HEK293T (cell line): ENCODE measurements around the gene SMIM7.

ENCODE experiments used
- CTCF ChIA-PET: fragments of 350-600 bp; formaldehyde crosslinking; extraction: SDS; loops from one replicate; lab custom pipeline; 2021; ENCODE audit warnings: antibody characterized with exemption, inconsistent platforms; lab: Yijun Ruan, JAX
- POLR2A ChIA-PET: fragments of 350-600 bp; formaldehyde crosslinking; extraction: SDS; loops from one replicate; lab custom pipeline; 2020; ENCODE audit warnings: antibody characterized with exemption, inconsistent platforms; lab: Yijun Ruan, JAX
- DNase-seq: peaks from one replicate; pipeline ENCODE4 v3.0.0; 2012; ENCODE audit warnings: mixed read lengths; ENCODE audit errors: extremely low spot score
- ARNT ChIP-seq: fragments of 450-650 bp; IDR thresholded peaks from 2 replicates; pipeline ENCODE4 v1.6.1; 2017; ENCODE audit warnings: mild to moderate bottlenecking
- BHLHE40 ChIP-seq: fragments of 450-650 bp; IDR thresholded peaks from 2 replicates; pipeline ENCODE4 v1.6.1; 2016; ENCODE audit warnings: mild to moderate bottlenecking, moderate library complexity, borderline replicate concordance
- CTBP1 ChIP-seq: fragments of 450-650 bp; IDR thresholded peaks from 2 replicates; pipeline ENCODE4 v1.6.1; 2016; ENCODE audit warnings: borderline replicate concordance
- ELF4 ChIP-seq: fragments of 450-650 bp; IDR thresholded peaks from 2 replicates; pipeline ENCODE4 v1.6.1; 2017; ENCODE audit warnings: antibody characterized with exemption
- FOXA1 ChIP-seq: fragments of 450-650 bp; IDR thresholded peaks from 2 replicates; pipeline ENCODE4 v1.6.1; 2016; ENCODE audit warnings: mild to moderate bottlenecking
- FOXK2 ChIP-seq: fragments of 450-650 bp; IDR thresholded peaks from 2 replicates; pipeline ENCODE4 v1.6.1; 2016; ENCODE audit warnings: mild to moderate bottlenecking
- FOXM1 ChIP-seq: fragments of 450-650 bp; IDR thresholded peaks from 2 replicates; pipeline ENCODE4 v1.6.1; 2017; ENCODE audit warnings: mild to moderate bottlenecking, borderline replicate concordance
- HDGF ChIP-seq: fragments of 450-650 bp; IDR thresholded peaks from 2 replicates; pipeline ENCODE4 v1.6.1; 2017; ENCODE audit warnings: antibody characterized with exemption, borderline replicate concordance
- L3MBTL2 ChIP-seq: fragments of 450-650 bp; conservative IDR thresholded peaks from 2 replicates; pipeline ENCODE4 v1.6.1; 2016; ENCODE audit warnings: mild to moderate bottlenecking
- LEF1 ChIP-seq: fragments of 450-650 bp; IDR thresholded peaks from 2 replicates; pipeline ENCODE4 v1.6.1; 2017; ENCODE audit warnings: mild to moderate bottlenecking, borderline replicate concordance
- NFRKB ChIP-seq: fragments of 450-650 bp; IDR thresholded peaks from 2 replicates; pipeline ENCODE4 v1.6.1; 2016; ENCODE audit warnings: mild to moderate bottlenecking, moderate library complexity
- SP1 ChIP-seq: fragments of 450-650 bp; IDR thresholded peaks from 2 replicates; pipeline ENCODE4 v1.6.1; 2017
- SUZ12 ChIP-seq: fragments of 450-650 bp; IDR thresholded peaks from 2 replicates; pipeline ENCODE4 v1.6.1; 2016; ENCODE audit warnings: mild to moderate bottlenecking
- TARDBP ChIP-seq: fragments of 450-650 bp; IDR thresholded peaks from 2 replicates; pipeline ENCODE4 v1.6.1; 2016
- ZNF384 ChIP-seq: fragments of 450-650 bp; IDR thresholded peaks from 2 replicates; pipeline ENCODE4 v1.6.1; 2016
- TF ChIP-seq, protein P1 (sequence below): fragments of 450-650 bp; IDR thresholded peaks from 2 replicates; pipeline ENCODE4 v1.6.1; 2016

SMIM7 gene

DNA sequence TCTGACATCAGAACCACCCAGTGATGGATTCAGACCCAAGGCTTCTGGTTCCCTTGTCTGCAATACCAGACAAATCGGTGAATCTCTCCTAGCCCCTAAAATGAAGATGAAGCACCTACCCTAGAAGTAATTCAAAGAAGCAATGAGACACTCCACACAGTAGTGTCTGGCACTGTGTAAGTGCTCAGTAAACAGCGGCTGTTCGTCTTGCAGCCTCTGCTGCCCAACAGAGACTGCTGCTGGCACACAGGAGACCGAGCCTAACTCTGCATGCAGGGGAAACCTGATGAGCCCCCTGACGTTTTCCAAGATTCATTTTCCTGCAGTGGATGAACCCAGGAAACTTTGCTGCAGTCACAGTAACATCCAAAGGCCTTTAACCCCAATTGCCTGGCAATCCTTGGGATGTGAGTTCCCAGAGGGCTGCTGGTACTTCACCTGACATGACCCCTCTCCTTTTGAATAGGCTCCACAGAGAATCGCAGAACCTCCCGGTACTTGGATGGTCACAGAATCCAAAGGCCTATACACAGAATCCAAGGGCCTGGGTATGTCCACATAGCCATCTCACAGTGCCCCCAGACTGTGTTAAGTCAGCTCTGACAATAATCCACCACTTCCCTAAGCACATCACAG, 38.7 kb downstream of the SMIM7 start:
- ChIA-PET POLR2A (no interaction called here), CTCF (no interaction called here)
- DNase-seq, result no peak
- no peak for TF ChIP-seq ARNT

DNA sequence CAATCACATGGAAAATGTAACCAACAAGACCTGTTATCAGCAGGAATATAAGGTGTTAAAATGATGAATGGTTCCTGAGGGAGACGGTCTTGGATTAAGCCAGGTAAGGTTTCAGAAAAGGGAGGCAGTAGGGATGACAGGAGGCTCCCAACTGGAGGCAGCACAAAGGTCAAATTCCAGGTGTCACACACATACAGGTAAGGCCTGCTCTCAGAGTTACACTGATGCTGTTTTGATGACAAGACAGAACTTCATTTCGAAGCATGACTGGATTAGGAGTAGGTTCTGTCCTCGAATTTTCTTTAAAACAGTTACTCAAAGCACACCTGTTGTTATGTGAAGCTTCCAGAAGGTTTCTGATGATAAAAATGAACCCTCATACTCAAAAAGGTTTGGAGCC, 39.4 kb downstream of the SMIM7 start:
- no peak for DNase-seq
- CTCF ChIA-PET, result no interaction called here
- POLR2A ChIA-PET, result no interaction called here
- no peak for TF ChIP-seq FOXA1
- no peak for TF ChIP-seq SP1
- no peak for TF ChIP-seq BHLHE40
- no peak for TF ChIP-seq SUZ12
- no peak for TF ChIP-seq TARDBP
- no peak for TF ChIP-seq CTBP1
- no peak for TF ChIP-seq FOXM1
- TF ChIP-seq, protein P1, sequence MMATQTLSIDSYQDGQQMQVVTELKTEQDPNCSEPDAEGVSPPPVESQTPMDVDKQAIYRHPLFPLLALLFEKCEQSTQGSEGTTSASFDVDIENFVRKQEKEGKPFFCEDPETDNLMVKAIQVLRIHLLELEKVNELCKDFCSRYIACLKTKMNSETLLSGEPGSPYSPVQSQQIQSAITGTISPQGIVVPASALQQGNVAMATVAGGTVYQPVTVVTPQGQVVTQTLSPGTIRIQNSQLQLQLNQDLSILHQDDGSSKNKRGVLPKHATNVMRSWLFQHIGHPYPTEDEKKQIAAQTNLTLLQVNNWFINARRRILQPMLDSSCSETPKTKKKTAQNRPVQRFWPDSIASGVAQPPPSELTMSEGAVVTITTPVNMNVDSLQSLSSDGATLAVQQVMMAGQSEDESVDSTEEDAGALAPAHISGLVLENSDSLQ, result no peak
- no peak for TF ChIP-seq ELF4
- no peak for TF ChIP-seq ZNF384

DNA sequence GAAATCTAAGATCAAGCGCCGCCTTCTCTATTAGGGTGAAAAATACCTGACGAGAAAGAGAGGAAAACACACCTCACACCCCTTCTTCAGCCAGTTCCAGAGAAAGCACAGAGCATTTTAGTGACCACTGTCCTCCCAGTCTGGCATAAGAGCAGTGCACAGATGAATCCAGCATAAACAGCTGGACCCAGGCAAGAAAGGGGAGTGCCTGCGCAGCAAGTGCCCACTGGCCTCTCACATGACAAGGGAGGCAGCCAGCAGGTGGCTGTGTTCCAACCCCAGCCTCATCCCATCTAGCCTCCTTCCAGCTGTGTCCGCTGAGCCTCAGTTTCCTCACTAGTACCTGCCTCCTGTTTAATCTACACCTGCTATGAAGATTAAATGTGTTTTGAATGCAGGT, 39.9 kb downstream of the SMIM7 start:
- DNase-seq, result no peak
- TF ChIP-seq ZNF384 (no peak), SP1 (no peak), BHLHE40 (no peak), SUZ12 (no peak), NFRKB (no peak), HDGF (no peak), FOXK2 (no peak), L3MBTL2 (no peak), CTBP1 (no peak), ARNT (no peak), LEF1 (no peak), ELF4 (no peak), TARDBP (no peak), FOXA1 (no peak), FOXM1 (no peak)
- TF ChIP-seq, protein P1, result no peak
- ChIA-PET CTCF (no interaction called here), POLR2A (no interaction called here)

DNA sequence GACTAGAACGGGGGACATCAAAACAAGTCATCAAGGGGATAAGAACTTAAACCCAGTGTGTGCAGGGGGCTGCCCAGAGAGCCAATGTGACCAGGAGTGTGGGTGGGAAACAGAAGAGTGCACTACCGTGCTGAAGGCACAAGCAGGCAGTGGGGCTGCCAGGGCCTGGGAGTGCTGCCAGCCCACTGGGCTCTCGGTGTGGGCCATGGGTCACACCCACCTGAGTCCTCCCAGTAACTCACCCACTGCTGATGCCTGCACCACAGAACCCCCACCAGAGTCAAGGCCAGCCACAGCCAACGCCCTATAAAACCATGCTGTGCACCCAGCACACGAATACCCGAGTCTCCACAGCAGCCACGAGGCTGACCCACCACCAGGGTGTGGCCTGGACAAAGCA, 40.5 kb downstream of the SMIM7 start:
- CTCF ChIA-PET, result no interaction called here
- TF ChIP-seq, protein P1, result no peak
- TF ChIP-seq CTBP1 (no peak), SUZ12 (no peak), L3MBTL2 (no peak), SP1 (no peak), FOXK2 (no peak), FOXA1 (no peak), TARDBP (no peak), HDGF (no peak), FOXM1 (no peak), ZNF384 (no peak), BHLHE40 (no peak)
- no peak for DNase-seq
- POLR2A ChIA-PET, result interaction anchor here (1.2 kb wide), 1 partner anchor 8 kb away, joined by 3 read pairs; no protein-coding TSS in a partner anchor

DNA sequence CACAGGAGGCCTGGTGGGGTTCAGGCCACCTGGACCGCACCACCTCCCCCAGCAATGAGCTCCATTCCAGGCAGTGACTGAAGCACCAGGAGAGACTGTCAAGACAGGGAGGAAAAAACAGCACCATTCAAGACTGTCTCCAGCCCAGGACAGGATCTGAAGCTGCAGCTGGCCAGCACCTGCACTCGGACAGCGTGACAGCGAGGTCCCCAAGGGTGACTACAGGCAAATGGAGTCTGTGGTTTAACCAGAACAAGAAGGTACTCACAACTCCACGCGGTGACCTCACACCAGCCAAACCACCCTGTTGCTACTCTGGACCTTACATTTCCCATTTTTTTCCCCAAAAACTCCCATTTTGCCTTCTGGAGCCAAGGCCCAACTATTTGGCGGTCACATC, 41.7 kb downstream of the SMIM7 start:
- no peak for DNase-seq
- TF ChIP-seq CTBP1 (no peak), FOXK2 (no peak), HDGF (no peak), FOXM1 (no peak), ARNT (no peak), SP1 (no peak), ZNF384 (no peak), NFRKB (no peak), FOXA1 (no peak)
- TF ChIP-seq, protein P1, result no peak
- CTCF ChIA-PET, result no interaction called here
- POLR2A ChIA-PET, result interaction anchor here (1.8 kb wide), 1 partner anchor 45 kb away, joined by 6 read pairs; no protein-coding TSS in a partner anchor

DNA sequence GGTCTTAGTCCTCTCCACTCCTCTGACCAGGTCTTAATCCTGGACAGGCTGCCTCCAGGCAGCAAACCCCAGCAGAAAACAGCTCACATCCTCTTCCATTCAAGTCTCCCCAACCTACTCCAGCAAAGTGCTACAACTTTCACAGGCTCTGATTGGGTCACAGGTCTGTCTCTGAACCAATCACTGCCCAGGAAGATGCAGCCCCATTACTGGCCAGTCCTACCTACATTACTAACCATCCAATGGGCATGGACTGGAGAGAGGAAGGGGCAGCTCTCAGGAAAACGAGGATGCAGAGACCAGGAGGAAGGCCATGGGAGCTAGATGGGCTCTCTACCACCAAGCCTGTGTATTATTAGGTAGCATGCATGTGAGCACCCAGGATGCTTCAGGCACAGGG, 44.1 kb downstream of the SMIM7 start:
- POLR2A ChIA-PET, result no interaction called here
- CTCF ChIA-PET, result no interaction called here
- TF ChIP-seq FOXK2 (no peak), CTBP1 (no peak), BHLHE40 (no peak), HDGF (no peak), L3MBTL2 (no peak), SUZ12 (no peak), TARDBP (no peak), ELF4 (no peak), ZNF384 (no peak)
- TF ChIP-seq, protein P1, result no peak
- DNase-seq, result no peak
